Measurements from ENCODE around the gene TEK.
"Not testable (repeated sequence)": the region's sequence is repeated elsewhere in the genome, so short reads cannot be mapped to it uniquely, and the experiment has no call there.

TEK gene

DNA sequence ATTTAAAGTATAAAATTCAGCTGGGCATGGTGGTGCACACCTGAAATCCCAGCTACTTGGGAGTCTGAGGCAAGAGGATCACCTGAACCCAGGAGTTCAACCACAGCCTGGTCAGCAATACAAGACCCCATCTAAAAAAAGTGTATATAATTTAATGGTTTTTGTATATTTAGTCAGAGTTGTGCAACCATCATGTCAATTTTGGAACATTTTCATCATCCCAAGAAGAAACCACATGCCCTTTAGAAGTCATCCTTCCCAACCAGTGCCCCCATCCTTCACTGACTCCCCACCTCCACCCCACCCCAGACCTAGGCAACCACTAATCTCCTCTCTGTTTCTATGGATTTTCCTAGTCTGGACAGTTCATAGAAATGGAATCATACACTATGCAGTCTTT, 18.8 kb upstream of the TEK start:
- H3K9me3 ChIP-seq (ENCODE audit: control insufficient read depth in 2 of 2, low read length in 2 of 2), result no peaks in the 10 kb centered on the region
- H3K36me3 ChIP-seq (ENCODE audit: control insufficient read depth in 2 of 2, insufficient read depth in 2 of 2, low read length in 2 of 2), result no peaks in the 10 kb centered on the region
- no peak overlapping the region for H3K9ac ChIP-seq (ENCODE audit: low read length in 2 of 2)
- H3K4me3 ChIP-seq (ENCODE audit: low read length in 2 of 2), result no peak overlapping the region
- peaks cover 2% of the 10 kb centered on the region for H3K4me1 ChIP-seq (ENCODE audit: control insufficient read depth, insufficient read depth, low read length)
- H3K27ac ChIP-seq (ENCODE audit: low read length), result no peak overlapping the region
- H3K27me3 ChIP-seq (ENCODE audit: control insufficient read depth in 1 of 2, insufficient read depth in 2 of 2, low read length in 2 of 2), result no peaks in the 10 kb centered on the region

DNA sequence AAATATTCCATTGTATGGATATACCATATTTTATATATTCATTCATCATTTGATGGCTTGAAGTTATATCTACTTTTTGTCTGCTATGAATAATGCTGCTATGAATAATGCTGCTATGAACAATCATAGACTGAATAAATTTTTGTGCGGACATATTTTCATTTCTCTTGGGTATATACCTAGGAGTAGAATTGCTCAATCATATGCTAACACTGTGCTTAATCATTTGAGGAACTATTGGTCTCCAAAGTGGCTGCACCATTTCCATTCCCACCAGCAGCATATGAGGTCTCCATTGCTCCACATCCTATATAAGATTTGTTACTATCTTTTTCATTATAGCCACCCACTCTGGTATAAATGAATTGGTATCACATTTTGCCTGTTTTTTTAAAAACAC, 18.3 kb upstream of the TEK start:
- Histone ChIP-seq H3K9me3 (ENCODE audit: control insufficient read depth in 2 of 2, low read length in 2 of 2) (no peaks in the 10 kb centered on the region), H3K4me1 (ENCODE audit: control insufficient read depth, insufficient read depth, low read length) (peaks cover 2% of the 10 kb centered on the region), H3K27ac (ENCODE audit: low read length) (no peak overlapping the region), H3K27me3 (ENCODE audit: control insufficient read depth in 1 of 2, insufficient read depth in 2 of 2, low read length in 2 of 2) (no peaks in the 10 kb centered on the region), H3K9ac (ENCODE audit: low read length in 2 of 2) (no peak overlapping the region), H3K36me3 (ENCODE audit: control insufficient read depth in 2 of 2, insufficient read depth in 2 of 2, low read length in 2 of 2) (no peaks in the 10 kb centered on the region), H3K4me3 (ENCODE audit: low read length in 2 of 2) (no peak overlapping the region)

DNA sequence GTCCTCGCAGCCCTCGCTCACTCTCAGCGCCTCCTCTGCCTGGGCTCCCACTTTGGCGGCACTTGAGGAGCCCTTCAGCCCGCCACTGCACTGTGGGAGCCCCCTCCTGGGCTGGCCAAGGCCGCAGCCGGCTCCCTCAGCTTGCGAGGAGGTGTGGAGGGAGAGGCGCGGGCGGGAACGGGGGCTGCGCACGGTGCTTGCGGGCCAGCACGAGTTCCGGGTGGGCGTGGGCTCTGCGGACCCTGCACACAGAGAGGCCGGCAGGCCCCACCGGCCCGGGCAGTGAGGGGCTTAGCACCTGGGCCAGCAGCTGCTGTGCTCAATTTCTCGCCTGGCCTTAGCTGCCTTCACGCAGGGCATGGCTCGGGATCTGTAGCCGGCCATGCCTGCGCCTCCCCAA, 16.5 kb upstream of the TEK start:
- not testable (repeated sequence) for H3K36me3 ChIP-seq (ENCODE audit: control insufficient read depth in 2 of 2, insufficient read depth in 2 of 2, low read length in 2 of 2); H3K27me3 ChIP-seq (ENCODE audit: control insufficient read depth in 1 of 2, insufficient read depth in 2 of 2, low read length in 2 of 2); H3K4me3 ChIP-seq (ENCODE audit: low read length in 2 of 2); H3K9me3 ChIP-seq (ENCODE audit: control insufficient read depth in 2 of 2, low read length in 2 of 2); H3K27ac ChIP-seq (ENCODE audit: low read length); H3K9ac ChIP-seq (ENCODE audit: low read length in 2 of 2); H3K4me1 ChIP-seq (ENCODE audit: control insufficient read depth, insufficient read depth, low read length)

DNA sequence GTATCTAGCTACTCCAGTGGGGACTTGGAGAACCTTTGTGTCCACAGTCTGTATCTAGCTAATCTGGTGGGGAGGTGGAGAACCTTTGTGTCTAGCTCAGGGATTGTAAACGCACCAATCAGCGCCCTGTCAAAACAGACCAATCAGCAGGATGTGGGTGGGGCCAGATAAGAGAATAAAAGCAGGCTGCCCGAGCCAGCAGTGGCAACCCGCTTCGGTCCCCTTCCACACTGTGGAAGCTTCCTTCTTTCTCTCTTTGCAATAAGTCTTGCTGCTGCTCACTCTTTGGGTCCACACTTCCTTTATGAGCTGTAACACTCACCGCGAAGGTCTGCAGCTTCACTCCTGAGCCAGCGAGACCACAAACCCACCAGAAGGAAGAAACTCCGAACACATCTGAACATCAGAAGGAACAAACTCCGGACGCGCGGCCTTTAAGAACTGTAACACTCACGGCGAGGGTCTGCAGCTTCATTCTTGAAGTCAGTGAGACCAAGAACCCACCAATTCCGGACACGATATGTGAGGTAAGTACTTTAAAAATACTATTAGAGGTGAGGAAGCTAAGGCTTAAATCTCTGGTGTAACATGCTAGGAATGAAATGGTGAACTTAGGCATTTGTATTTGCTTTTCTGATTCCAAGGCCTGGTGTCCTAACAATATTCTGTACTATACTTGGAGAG, 15.5 kb upstream of the TEK start:
- H3K9me3 ChIP-seq (ENCODE audit: control insufficient read depth in 2 of 2, low read length in 2 of 2), result not testable (repeated sequence)

DNA sequence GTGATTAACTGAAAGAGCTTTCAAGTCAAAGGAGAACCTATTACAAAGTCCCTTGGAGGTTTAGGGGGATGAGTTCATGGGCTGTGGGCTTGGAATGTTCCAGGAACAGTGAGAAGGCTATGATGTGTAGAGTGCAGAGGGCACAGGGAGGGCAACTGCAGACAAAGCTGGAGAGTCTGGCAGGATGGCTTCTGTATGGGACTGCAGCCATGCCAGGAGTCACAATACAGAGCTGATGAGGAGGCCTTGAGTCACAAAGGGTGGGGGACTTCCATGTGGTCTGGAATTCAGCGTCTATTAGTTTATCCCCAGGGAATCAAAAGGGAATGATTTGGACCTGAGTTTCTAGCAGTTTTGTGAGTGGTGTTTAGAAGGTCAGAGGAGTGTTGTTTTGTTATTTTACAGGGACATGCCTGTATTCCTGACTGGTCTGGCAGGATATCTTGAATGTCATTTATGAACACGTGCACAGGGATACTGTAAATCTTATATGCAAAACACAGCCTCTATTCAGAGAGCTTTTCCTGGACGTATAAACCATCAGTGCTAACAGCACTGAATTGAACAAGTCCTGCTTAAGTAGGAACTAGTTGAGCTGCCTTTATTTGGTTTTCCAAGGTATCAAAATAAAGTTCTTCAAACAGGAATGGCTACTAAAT, 14.3 kb upstream of the TEK start:
- Histone ChIP-seq H3K9ac (ENCODE audit: low read length in 2 of 2) (no peak overlapping the region), H3K4me1 (ENCODE audit: control insufficient read depth, insufficient read depth, low read length) (no peaks in the 10 kb centered on the region), H3K27me3 (ENCODE audit: control insufficient read depth in 1 of 2, insufficient read depth in 2 of 2, low read length in 2 of 2) (no peaks in the 10 kb centered on the region), H3K36me3 (ENCODE audit: control insufficient read depth in 2 of 2, insufficient read depth in 2 of 2, low read length in 2 of 2) (no peaks in the 10 kb centered on the region), H3K4me3 (ENCODE audit: low read length in 2 of 2) (no peak overlapping the region), H3K9me3 (ENCODE audit: control insufficient read depth in 2 of 2, low read length in 2 of 2) (no peaks in the 10 kb centered on the region), H3K27ac (ENCODE audit: low read length) (no peak overlapping the region)

More for the DNA sequence above, 15.5 kb upstream of the TEK start:
- not testable (repeated sequence) for H3K9ac ChIP-seq (ENCODE audit: low read length in 2 of 2); H3K36me3 ChIP-seq (ENCODE audit: control insufficient read depth in 2 of 2, insufficient read depth in 2 of 2, low read length in 2 of 2); H3K27ac ChIP-seq (ENCODE audit: low read length); H3K27me3 ChIP-seq (ENCODE audit: control insufficient read depth in 1 of 2, insufficient read depth in 2 of 2, low read length in 2 of 2); H3K4me1 ChIP-seq (ENCODE audit: control insufficient read depth, insufficient read depth, low read length); H3K4me3 ChIP-seq (ENCODE audit: low read length in 2 of 2)

DNA sequence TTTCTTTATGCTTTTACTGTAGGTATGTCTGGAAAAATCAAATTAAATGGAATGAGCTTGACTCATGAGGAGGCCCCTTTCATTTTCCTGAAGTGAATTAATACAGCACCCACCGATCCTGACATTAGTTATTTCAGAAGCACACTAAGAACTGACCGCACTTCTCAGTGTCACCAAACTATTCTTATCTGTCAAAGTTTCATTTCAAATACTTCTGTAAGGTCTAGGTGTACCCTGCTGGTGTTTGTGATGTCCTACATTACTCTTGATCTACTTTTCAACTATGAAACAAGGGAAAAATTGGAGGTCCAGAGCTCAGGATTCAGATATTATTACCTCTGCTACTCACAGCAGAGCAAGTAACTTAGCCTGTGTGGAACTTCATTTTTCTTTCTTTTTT, 1.8 kb upstream of the TEK start:
- H3K4me1 ChIP-seq (ENCODE audit: control insufficient read depth, insufficient read depth, low read length), result no peaks in the 10 kb centered on the region
- H3K9ac ChIP-seq (ENCODE audit: low read length in 2 of 2), result no peak overlapping the region
- no peaks in the 10 kb centered on the region for H3K36me3 ChIP-seq (ENCODE audit: control insufficient read depth in 2 of 2, insufficient read depth in 2 of 2, low read length in 2 of 2)
- H3K27ac ChIP-seq (ENCODE audit: low read length), result no peak overlapping the region
- no peaks in the 10 kb centered on the region for H3K27me3 ChIP-seq (ENCODE audit: control insufficient read depth in 1 of 2, insufficient read depth in 2 of 2, low read length in 2 of 2)
- no peak overlapping the region for H3K4me3 ChIP-seq (ENCODE audit: low read length in 2 of 2)
- H3K9me3 ChIP-seq (ENCODE audit: control insufficient read depth in 2 of 2, low read length in 2 of 2), result no peaks in the 10 kb centered on the region

DNA sequence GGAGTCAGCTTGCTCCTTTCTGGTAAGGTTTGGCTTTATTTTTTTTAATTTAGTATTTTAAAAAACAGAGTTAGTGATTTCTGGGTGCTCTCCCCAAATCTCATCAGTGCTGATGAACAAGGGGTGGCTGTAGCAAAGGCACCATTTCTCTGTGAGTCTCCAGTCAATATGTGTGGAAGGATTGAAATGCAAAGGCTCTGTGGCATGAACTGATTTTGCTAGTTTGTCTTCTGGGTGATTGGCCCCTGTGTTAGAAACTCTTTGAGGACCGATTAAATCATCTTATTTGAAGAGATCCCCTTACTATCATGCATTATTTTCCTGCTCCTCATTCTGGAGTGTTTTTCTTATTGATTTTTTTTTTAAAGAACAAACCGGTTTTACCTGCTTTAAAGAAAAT, 596 bp downstream of the TEK start:
- Histone ChIP-seq H3K27me3 (ENCODE audit: control insufficient read depth in 1 of 2, insufficient read depth in 2 of 2, low read length in 2 of 2) (no peaks in the 10 kb centered on the region), H3K9ac (ENCODE audit: low read length in 2 of 2) (no peak overlapping the region), H3K4me1 (ENCODE audit: control insufficient read depth, insufficient read depth, low read length) (no peaks in the 10 kb centered on the region), H3K9me3 (ENCODE audit: control insufficient read depth in 2 of 2, low read length in 2 of 2) (no peaks in the 10 kb centered on the region), H3K36me3 (ENCODE audit: control insufficient read depth in 2 of 2, insufficient read depth in 2 of 2, low read length in 2 of 2) (no peaks in the 10 kb centered on the region), H3K27ac (ENCODE audit: low read length) (no peak overlapping the region), H3K4me3 (ENCODE audit: low read length in 2 of 2) (peak overlapping the region in 1 of 2 donors; percentile 30)

DNA sequence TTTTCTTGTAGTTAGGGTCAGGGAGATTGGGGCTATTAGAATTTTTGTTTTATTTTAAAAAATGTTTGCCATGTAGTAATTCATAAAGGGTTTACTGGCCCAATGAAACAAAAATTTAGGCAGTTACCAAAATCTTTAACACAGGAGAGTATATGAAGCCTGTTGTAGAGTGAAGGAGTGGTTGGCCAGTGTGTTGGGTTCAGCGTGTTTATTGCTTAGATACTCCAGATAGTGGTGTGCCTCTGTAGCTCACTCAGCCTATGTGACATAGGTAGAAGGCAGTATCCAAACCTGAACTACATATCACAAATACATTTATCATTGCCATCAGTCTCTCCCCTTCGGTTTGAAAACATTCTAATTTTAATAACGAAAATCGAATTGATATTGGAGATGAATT, 1.2 kb downstream of the TEK start:
- H3K36me3 ChIP-seq (ENCODE audit: control insufficient read depth in 2 of 2, insufficient read depth in 2 of 2, low read length in 2 of 2), result no peaks in the 10 kb centered on the region
- H3K4me3 ChIP-seq (ENCODE audit: low read length in 2 of 2), result no peak overlapping the region
- H3K4me1 ChIP-seq (ENCODE audit: control insufficient read depth, insufficient read depth, low read length), result no peaks in the 10 kb centered on the region
- no peaks in the 10 kb centered on the region for H3K9me3 ChIP-seq (ENCODE audit: control insufficient read depth in 2 of 2, low read length in 2 of 2)
- no peak overlapping the region for H3K27ac ChIP-seq (ENCODE audit: low read length)
- H3K9ac ChIP-seq (ENCODE audit: low read length in 2 of 2), result no peak overlapping the region
- no peaks in the 10 kb centered on the region for H3K27me3 ChIP-seq (ENCODE audit: control insufficient read depth in 1 of 2, insufficient read depth in 2 of 2, low read length in 2 of 2)

DNA sequence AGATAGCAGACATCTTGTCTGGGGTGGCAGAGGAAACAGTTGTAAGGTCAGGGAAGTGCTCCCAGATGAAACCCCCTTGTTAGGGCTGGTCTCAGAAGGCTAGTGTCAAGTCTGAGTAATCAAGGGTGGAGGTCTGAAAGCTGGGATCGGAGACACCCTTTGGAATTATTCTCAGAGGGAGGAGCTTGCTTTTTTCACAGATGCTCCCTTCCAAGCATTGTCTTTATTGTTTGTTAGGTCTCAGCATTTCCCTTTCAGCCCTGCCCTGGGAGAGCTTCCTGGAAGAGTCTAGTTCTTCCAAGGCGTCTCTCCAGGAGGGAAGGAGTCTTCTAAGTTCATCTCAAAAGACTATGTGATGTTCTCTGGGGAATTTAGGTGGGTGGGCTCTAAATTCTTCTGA, 3.2 kb downstream of the TEK start:
- Histone ChIP-seq H3K36me3 (ENCODE audit: control insufficient read depth in 2 of 2, insufficient read depth in 2 of 2, low read length in 2 of 2) (no peaks in the 10 kb centered on the region), H3K27ac (ENCODE audit: low read length) (no peak overlapping the region), H3K4me3 (ENCODE audit: low read length in 2 of 2) (no peak overlapping the region), H3K9me3 (ENCODE audit: control insufficient read depth in 2 of 2, low read length in 2 of 2) (no peaks in the 10 kb centered on the region), H3K9ac (ENCODE audit: low read length in 2 of 2) (no peak overlapping the region), H3K4me1 (ENCODE audit: control insufficient read depth, insufficient read depth, low read length) (no peaks in the 10 kb centered on the region), H3K27me3 (ENCODE audit: control insufficient read depth in 1 of 2, insufficient read depth in 2 of 2, low read length in 2 of 2) (no peaks in the 10 kb centered on the region)

DNA sequence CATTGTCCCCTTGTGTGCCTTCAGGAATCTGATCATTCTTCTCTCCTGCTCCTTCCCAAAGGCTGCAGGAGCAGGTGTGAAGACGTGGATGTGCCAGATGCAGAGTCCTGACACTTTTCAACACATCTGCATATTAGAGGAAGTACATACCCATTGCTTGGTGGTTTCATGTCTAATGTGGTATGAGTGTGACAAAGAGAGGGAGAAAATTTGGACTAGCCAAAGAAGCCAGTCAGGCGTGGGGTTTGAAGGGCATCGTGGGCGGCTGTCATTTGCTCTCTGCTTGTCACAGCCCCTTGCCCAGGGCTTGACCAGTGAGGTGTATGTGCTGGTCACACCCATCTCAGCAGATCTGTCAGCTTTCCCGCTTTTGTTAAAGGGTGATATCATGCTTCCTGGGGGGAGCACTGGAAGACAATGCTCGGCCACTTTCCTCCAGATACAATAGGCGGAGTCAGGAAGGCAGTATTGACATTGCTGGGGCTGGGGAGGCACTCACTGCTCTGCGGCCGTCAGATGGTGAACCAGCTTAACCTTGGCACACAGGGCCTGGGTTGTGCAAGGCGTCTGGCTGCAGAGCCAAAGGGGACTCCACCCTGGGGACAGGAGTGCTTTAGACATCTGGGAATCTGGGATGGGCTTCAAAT, 8.6 kb downstream of the TEK start:
- no peaks in the 10 kb centered on the region for H3K9me3 ChIP-seq (ENCODE audit: control insufficient read depth in 2 of 2, low read length in 2 of 2)
- no peak overlapping the region for H3K4me3 ChIP-seq (ENCODE audit: low read length in 2 of 2)
- no peak overlapping the region for H3K9ac ChIP-seq (ENCODE audit: low read length in 2 of 2)
- H3K4me1 ChIP-seq (ENCODE audit: control insufficient read depth, insufficient read depth, low read length), result peaks cover 3% of the 10 kb centered on the region
- no peak overlapping the region for H3K27ac ChIP-seq (ENCODE audit: low read length)
- H3K36me3 ChIP-seq (ENCODE audit: control insufficient read depth in 2 of 2, insufficient read depth in 2 of 2, low read length in 2 of 2), result no peaks in the 10 kb centered on the region
- no peaks in the 10 kb centered on the region for H3K27me3 ChIP-seq (ENCODE audit: control insufficient read depth in 1 of 2, insufficient read depth in 2 of 2, low read length in 2 of 2)

DNA sequence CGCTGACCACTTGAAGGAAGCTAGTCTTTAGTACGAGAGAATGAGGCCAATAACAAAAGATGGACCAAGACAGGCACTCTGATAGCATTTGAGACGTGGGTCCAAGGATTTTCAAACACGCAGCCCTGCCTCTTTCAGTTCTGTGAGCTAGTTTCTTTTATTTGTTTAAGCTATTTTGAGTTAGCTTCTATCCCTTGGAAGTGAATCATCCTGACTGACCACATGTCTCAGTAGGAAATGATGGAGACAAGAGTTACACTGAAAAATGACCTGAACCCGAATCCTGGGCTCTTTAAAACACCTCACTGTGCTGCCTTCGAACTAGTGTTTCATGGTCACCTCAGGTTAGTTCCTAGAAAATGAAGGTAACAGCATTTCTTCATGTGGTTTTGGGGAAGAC, 9.9 kb downstream of the TEK start:
- H3K9ac ChIP-seq (ENCODE audit: low read length in 2 of 2), result no peak overlapping the region
- no peaks in the 10 kb centered on the region for H3K9me3 ChIP-seq (ENCODE audit: control insufficient read depth in 2 of 2, low read length in 2 of 2)
- H3K4me1 ChIP-seq (ENCODE audit: control insufficient read depth, insufficient read depth, low read length), result peaks cover 3% of the 10 kb centered on the region
- H3K36me3 ChIP-seq (ENCODE audit: control insufficient read depth in 2 of 2, insufficient read depth in 2 of 2, low read length in 2 of 2), result no peaks in the 10 kb centered on the region
- no peak overlapping the region for H3K27ac ChIP-seq (ENCODE audit: low read length)
- no peak overlapping the region for H3K4me3 ChIP-seq (ENCODE audit: low read length in 2 of 2)
- no peaks in the 10 kb centered on the region for H3K27me3 ChIP-seq (ENCODE audit: control insufficient read depth in 1 of 2, insufficient read depth in 2 of 2, low read length in 2 of 2)
